Neural cell (in vitro differentiated cells): ENCODE results near the gene AGPAT2.

Source experiments
- EZH2 ChIP-seq: fragments of 200-600, 300-800 bp; shearing (Covaris generic), sonication (generic); IDR thresholded peaks from 2 replicates; pipeline ENCODE4 v1.6.1; 2014; ENCODE audit warnings: antibody characterized with exemption, low read length, borderline replicate concordance, mild to moderate bottlenecking; ENCODE audit not compliant: insufficient read depth, poor library complexity, severe bottlenecking
- MXI1 ChIP-seq: fragments of 450-650 bp; conservative IDR thresholded peaks from 2 replicates; pipeline ENCODE4 v1.6.1; 2014; ENCODE audit warnings: antibody characterized with exemption, mild to moderate bottlenecking; ENCODE audit not compliant: poor library complexity, severe bottlenecking
- SMC3 ChIP-seq: fragments of 450-650 bp; conservative IDR thresholded peaks from 2 replicates; pipeline ENCODE4 v1.6.1; 2014; ENCODE audit warnings: antibody characterized with exemption, mild to moderate bottlenecking, moderate library complexity; ENCODE audit not compliant: poor library complexity
- TF ChIP-seq, protein P1 (sequence below): fragments of 450-650 bp; IDR thresholded peaks from 2 replicates; pipeline ENCODE4 v1.5.1; 2014; ENCODE audit warnings: antibody characterized with exemption, mild to moderate bottlenecking, moderate library complexity; ENCODE audit not compliant: poor library complexity, severe bottlenecking
- TF ChIP-seq, protein P2 (sequence below): IDR thresholded peaks from 2 replicates; pipeline ENCODE4 v1.6.1; 2012; ENCODE audit warnings: borderline replicate concordance

DNA sequence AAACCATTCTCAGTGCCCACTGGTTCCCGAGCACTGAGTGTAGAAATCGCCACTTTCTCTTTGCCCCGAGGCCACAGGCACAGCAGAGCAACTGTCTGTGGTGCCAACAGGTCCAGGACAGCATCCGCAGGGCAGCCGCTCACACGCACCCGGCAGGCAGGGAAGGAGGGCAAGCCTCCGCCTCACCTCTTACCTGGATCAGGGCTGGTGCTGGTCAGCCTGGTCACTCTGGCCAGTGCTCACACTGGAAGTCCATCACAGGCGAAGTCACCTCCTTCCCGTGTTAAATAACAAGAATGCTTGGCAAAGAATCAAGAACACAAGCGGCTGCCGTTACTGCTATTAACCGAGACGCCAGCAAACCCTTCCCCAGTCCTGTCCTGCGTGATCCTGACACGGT, 38.9 kb upstream of the AGPAT2 start:
- no peak for TF ChIP-seq EZH2
- TF ChIP-seq, protein P1, sequence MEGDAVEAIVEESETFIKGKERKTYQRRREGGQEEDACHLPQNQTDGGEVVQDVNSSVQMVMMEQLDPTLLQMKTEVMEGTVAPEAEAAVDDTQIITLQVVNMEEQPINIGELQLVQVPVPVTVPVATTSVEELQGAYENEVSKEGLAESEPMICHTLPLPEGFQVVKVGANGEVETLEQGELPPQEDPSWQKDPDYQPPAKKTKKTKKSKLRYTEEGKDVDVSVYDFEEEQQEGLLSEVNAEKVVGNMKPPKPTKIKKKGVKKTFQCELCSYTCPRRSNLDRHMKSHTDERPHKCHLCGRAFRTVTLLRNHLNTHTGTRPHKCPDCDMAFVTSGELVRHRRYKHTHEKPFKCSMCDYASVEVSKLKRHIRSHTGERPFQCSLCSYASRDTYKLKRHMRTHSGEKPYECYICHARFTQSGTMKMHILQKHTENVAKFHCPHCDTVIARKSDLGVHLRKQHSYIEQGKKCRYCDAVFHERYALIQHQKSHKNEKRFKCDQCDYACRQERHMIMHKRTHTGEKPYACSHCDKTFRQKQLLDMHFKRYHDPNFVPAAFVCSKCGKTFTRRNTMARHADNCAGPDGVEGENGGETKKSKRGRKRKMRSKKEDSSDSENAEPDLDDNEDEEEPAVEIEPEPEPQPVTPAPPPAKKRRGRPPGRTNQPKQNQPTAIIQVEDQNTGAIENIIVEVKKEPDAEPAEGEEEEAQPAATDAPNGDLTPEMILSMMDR, result no peak
- no peak for TF ChIP-seq MXI1
- TF ChIP-seq, protein P2, sequence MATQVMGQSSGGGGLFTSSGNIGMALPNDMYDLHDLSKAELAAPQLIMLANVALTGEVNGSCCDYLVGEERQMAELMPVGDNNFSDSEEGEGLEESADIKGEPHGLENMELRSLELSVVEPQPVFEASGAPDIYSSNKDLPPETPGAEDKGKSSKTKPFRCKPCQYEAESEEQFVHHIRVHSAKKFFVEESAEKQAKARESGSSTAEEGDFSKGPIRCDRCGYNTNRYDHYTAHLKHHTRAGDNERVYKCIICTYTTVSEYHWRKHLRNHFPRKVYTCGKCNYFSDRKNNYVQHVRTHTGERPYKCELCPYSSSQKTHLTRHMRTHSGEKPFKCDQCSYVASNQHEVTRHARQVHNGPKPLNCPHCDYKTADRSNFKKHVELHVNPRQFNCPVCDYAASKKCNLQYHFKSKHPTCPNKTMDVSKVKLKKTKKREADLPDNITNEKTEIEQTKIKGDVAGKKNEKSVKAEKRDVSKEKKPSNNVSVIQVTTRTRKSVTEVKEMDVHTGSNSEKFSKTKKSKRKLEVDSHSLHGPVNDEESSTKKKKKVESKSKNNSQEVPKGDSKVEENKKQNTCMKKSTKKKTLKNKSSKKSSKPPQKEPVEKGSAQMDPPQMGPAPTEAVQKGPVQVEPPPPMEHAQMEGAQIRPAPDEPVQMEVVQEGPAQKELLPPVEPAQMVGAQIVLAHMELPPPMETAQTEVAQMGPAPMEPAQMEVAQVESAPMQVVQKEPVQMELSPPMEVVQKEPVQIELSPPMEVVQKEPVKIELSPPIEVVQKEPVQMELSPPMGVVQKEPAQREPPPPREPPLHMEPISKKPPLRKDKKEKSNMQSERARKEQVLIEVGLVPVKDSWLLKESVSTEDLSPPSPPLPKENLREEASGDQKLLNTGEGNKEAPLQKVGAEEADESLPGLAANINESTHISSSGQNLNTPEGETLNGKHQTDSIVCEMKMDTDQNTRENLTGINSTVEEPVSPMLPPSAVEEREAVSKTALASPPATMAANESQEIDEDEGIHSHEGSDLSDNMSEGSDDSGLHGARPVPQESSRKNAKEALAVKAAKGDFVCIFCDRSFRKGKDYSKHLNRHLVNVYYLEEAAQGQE, result no peak
- no peak for TF ChIP-seq SMC3
